ENCODE results near the gene CPNE6.

CPNE6 gene

GRCh38 chr14:24056800-24057184 is 14.6 kb upstream of the CPNE6 start:
- Histone ChIP-seq H3K9me3 (ENCODE audit: insufficient read depth, low read depth, low read length) (no peaks in the 10 kb centered on the region), H3K4me1 (ENCODE audit: insufficient read depth, low read length) (no peaks in the 10 kb centered on the region), H3K4me3 (ENCODE audit: low read length) (no peak overlapping the region), H3K27ac (ENCODE audit: low read depth, low read length) (no peak overlapping the region), H3K27me3 (ENCODE audit: insufficient read depth, low read length) (no peaks in the 10 kb centered on the region), H3K36me3 (ENCODE audit: insufficient read depth, low read length) (no peaks in the 10 kb centered on the region), H3K9ac (ENCODE audit: low read depth, low read length) (no peak overlapping the region)
- WGBS: 82% methylated on average over 8 of the region's 8 CpGs

- 90% methylated on average over 2 of the region's 2 CpGs for WGBS
- Histone ChIP-seq H3K9ac (ENCODE audit: low read depth, low read length) (no peak overlapping the region), H3K27me3 (ENCODE audit: insufficient read depth, low read length) (no peaks in the 10 kb centered on the region), H3K4me1 (ENCODE audit: insufficient read depth, low read length) (no peaks in the 10 kb centered on the region), H3K36me3 (ENCODE audit: insufficient read depth, low read length) (no peaks in the 10 kb centered on the region), H3K27ac (ENCODE audit: low read depth, low read length) (no peak overlapping the region), H3K4me3 (ENCODE audit: low read length) (no peak overlapping the region), H3K9me3 (ENCODE audit: insufficient read depth, low read depth, low read length) (no peaks in the 10 kb centered on the region)
Observed at GRCh38 chr14:24057271-24057670, 14.1 kb upstream of the CPNE6 start.

GRCh38 chr14:24057867-24058259 is 13.5 kb upstream of the CPNE6 start:
- no peaks in the 10 kb centered on the region for H3K4me1 ChIP-seq (ENCODE audit: insufficient read depth, low read length)
- H3K9me3 ChIP-seq (ENCODE audit: insufficient read depth, low read depth, low read length): no peaks in the 10 kb centered on the region
- WGBS: 85% methylated on average over 14 of the region's 14 CpGs
- no peak overlapping the region for H3K4me3 ChIP-seq (ENCODE audit: low read length)
- H3K36me3 ChIP-seq (ENCODE audit: insufficient read depth, low read length): no peaks in the 10 kb centered on the region
- H3K9ac ChIP-seq (ENCODE audit: low read depth, low read length): no peak overlapping the region
- H3K27ac ChIP-seq (ENCODE audit: low read depth, low read length): no peak overlapping the region
- H3K27me3 ChIP-seq (ENCODE audit: insufficient read depth, low read length): no peaks in the 10 kb centered on the region

DNA sequence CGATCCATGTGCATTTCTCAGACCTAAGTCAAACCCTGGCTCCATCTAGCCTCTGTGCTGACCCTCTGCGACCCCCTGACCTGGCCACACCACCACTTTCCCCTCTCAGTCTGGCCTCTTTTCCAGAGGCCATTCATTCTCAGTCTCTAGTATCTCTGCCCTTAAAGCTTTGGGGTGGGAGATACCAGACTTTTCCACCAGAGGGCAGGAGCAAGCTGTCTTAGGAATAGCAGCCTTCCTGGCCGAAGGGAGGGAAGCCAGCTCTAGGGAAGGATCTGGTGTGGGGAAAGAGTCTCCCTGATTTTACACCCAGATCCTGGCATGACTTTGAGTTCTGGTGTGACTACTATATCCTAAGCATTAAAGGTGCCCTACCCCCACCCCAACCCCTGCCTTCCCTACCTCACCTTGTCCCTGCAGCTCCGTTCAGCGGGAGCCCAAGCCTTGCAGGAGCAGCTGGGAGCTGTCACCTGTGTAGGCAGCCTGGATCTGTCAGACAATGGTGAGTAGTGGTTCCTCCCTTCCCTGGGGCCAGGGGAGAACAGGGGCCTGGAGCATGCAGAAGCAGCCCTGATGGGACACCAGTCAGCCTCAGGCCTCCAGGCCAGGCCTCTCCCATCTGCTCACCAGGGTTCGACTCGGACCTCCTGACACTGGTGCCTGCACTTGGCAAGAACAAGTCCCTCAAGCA is 13.0 kb upstream of the CPNE6 start:
- Histone ChIP-seq H3K4me3 (ENCODE audit: low read length) (no peak overlapping the region), H3K27ac (ENCODE audit: low read depth, low read length) (no peak overlapping the region), H3K9ac (ENCODE audit: low read depth, low read length) (no peak overlapping the region), H3K27me3 (ENCODE audit: insufficient read depth, low read length) (no peaks in the 10 kb centered on the region), H3K36me3 (ENCODE audit: insufficient read depth, low read length) (no peaks in the 10 kb centered on the region), H3K9me3 (ENCODE audit: insufficient read depth, low read depth, low read length) (no peaks in the 10 kb centered on the region), H3K4me1 (ENCODE audit: insufficient read depth, low read length) (no peaks in the 10 kb centered on the region)
- 79% methylated on average over 7 of the region's 7 CpGs for WGBS

- Histone ChIP-seq H3K27me3 (ENCODE audit: insufficient read depth, low read length) (no peaks in the 10 kb centered on the region), H3K9ac (ENCODE audit: low read depth, low read length) (no peak overlapping the region), H3K4me3 (ENCODE audit: low read length) (no peak overlapping the region), H3K36me3 (ENCODE audit: insufficient read depth, low read length) (no peaks in the 10 kb centered on the region), H3K4me1 (ENCODE audit: insufficient read depth, low read length) (no peaks in the 10 kb centered on the region), H3K9me3 (ENCODE audit: insufficient read depth, low read depth, low read length) (no peaks in the 10 kb centered on the region), H3K27ac (ENCODE audit: low read depth, low read length) (no peak overlapping the region)
- 91% methylated on average over 10 of the region's 10 CpGs for WGBS
Observed at GRCh38 chr14:24058951-24059475, 12.3 kb upstream of the CPNE6 start.

GRCh38 chr14:24059841-24060388 is 11.4 kb upstream of the CPNE6 start:
- no peaks in the 10 kb centered on the region for H3K27me3 ChIP-seq (ENCODE audit: insufficient read depth, low read length)
- H3K36me3 ChIP-seq (ENCODE audit: insufficient read depth, low read length): no peaks in the 10 kb centered on the region
- H3K4me3 ChIP-seq (ENCODE audit: low read length): no peak overlapping the region
- H3K4me1 ChIP-seq (ENCODE audit: insufficient read depth, low read length): no peaks in the 10 kb centered on the region
- no peaks in the 10 kb centered on the region for H3K9me3 ChIP-seq (ENCODE audit: insufficient read depth, low read depth, low read length)
- WGBS: 93% methylated on average over 16 of the region's 16 CpGs
- H3K27ac ChIP-seq (ENCODE audit: low read depth, low read length): no peak overlapping the region
- H3K9ac ChIP-seq (ENCODE audit: low read depth, low read length): no peak overlapping the region

DNA sequence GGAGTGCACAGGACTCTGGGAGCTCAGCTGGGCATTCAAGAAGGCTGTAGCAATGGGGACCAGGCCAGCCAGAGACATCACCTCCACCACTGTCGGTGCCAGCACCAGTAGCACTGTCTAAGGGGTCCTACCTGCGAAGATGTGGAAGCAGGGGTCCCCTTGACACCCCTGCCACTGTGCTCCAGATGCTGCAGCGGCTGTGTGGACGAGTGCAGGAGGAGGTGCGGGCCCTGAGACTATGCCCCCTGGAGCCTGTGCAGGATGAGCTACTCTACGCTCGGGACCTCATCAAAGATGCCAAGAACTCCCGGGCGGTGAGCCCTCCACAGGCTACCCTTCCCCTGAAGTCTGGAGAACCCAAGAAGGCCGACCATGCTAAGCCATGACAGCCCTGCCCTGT is 10.9 kb upstream of the CPNE6 start:
- Histone ChIP-seq H3K27me3 (ENCODE audit: insufficient read depth, low read length) (no peaks in the 10 kb centered on the region), H3K4me3 (ENCODE audit: low read length) (no peak overlapping the region), H3K9me3 (ENCODE audit: insufficient read depth, low read depth, low read length) (no peaks in the 10 kb centered on the region), H3K27ac (ENCODE audit: low read depth, low read length) (no peak overlapping the region), H3K4me1 (ENCODE audit: insufficient read depth, low read length) (no peaks in the 10 kb centered on the region), H3K9ac (ENCODE audit: low read depth, low read length) (no peak overlapping the region), H3K36me3 (ENCODE audit: insufficient read depth, low read length) (no peaks in the 10 kb centered on the region)
- 94% methylated on average over 10 of the region's 10 CpGs for WGBS

- Histone ChIP-seq H3K9ac (ENCODE audit: low read depth, low read length) (no peak overlapping the region), H3K4me1 (ENCODE audit: insufficient read depth, low read length) (no peaks in the 10 kb centered on the region), H3K27ac (ENCODE audit: low read depth, low read length) (no peak overlapping the region), H3K4me3 (ENCODE audit: low read length) (no peak overlapping the region), H3K27me3 (ENCODE audit: insufficient read depth, low read length) (no peaks in the 10 kb centered on the region), H3K36me3 (ENCODE audit: insufficient read depth, low read length) (no peaks in the 10 kb centered on the region), H3K9me3 (ENCODE audit: insufficient read depth, low read depth, low read length) (no peaks in the 10 kb centered on the region)
- WGBS: 94% methylated on average over 7 of the region's 7 CpGs
Observed at GRCh38 chr14:24060984-24061913, 10.1 kb upstream of the CPNE6 start.

DNA sequence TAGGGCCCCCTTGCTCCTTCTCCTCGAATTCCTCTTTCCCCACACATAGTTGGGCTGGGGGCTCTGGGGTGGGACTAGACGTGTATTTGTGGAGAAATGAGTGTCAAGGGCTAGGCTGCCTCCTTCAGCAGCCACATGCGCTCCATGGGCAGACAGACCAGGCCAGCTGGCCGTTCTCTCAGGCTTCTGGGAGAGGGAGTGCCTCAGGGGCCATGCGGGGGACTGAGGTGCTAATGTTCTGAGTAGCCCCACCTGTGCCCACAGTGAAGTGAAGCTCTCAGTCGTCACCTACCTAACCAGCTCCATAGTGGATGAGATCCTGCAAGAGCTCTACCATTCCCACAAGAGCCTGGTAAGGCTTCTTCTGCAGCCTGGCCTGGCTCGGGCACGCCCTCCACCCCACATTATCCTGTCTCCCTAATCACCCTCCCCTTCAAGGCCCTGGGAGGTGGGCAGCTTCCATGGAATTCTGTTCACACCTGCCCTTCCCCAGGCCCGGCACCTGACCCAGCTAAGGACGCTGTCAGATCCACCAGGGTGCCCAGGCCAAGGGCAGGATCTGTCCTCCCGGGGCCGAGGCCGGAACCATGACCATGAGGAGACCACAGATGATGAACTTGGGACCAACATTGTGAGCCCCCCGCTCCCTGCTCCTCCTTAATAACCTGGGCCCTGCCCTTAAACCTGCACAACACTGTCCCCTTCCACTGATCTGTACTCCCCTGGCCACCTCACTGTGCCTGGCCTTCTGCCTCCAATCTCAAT is 9.0 kb upstream of the CPNE6 start:
- 93% methylated on average over 13 of the region's 14 CpGs for WGBS
- no peak overlapping the region for H3K9ac ChIP-seq (ENCODE audit: low read depth, low read length)
- no peak overlapping the region for H3K4me3 ChIP-seq (ENCODE audit: low read length)
- H3K27ac ChIP-seq (ENCODE audit: low read depth, low read length): no peak overlapping the region
- H3K4me1 ChIP-seq (ENCODE audit: insufficient read depth, low read length): no peaks in the 10 kb centered on the region
- no peaks in the 10 kb centered on the region for H3K9me3 ChIP-seq (ENCODE audit: insufficient read depth, low read depth, low read length)
- H3K27me3 ChIP-seq (ENCODE audit: insufficient read depth, low read length): no peaks in the 10 kb centered on the region
- H3K36me3 ChIP-seq (ENCODE audit: insufficient read depth, low read length): no peaks in the 10 kb centered on the region

GRCh38 chr14:24063263-24063836 is 8.0 kb upstream of the CPNE6 start:
- no peaks in the 10 kb centered on the region for H3K9me3 ChIP-seq (ENCODE audit: insufficient read depth, low read depth, low read length)
- 85% methylated on average over 4 of the region's 4 CpGs for WGBS

More at GRCh38 chr14:24063263-24063836, 8.0 kb upstream of the CPNE6 start:
- H3K27me3 ChIP-seq (ENCODE audit: insufficient read depth, low read length): no peaks in the 10 kb centered on the region
- H3K27ac ChIP-seq (ENCODE audit: low read depth, low read length): no peak overlapping the region
- no peaks in the 10 kb centered on the region for H3K4me1 ChIP-seq (ENCODE audit: insufficient read depth, low read length)
- H3K4me3 ChIP-seq (ENCODE audit: low read length): no peak overlapping the region
- H3K36me3 ChIP-seq (ENCODE audit: insufficient read depth, low read length): no peaks in the 10 kb centered on the region
- H3K9ac ChIP-seq (ENCODE audit: low read depth, low read length): no peak overlapping the region

Measured in HUES64 (cell line).